Spleen (tissue), 7 donors: ENCODE results near the gene MSH5.

Experiments
- POLR2A ChIP-seq, 3 donors: fragments of 450-650 bp; IDR thresholded peaks; one replicate each; pipeline ENCODE4 v1.5.1; 2017; ENCODE audit warnings: antibody characterized with exemption in 3 of 3, mild to moderate bottlenecking in 1 of 3
- TF ChIP-seq, protein P1 (sequence below), 11 experiments: fragments of 200-600 bp in 7 of 11; fragments of 450-650 bp in 4 of 11; sonication (generic) in 4 of 11; IDR thresholded peaks in 8 of 11; conservative IDR thresholded peaks in 3 of 11; 1 replicate in 7 of 11; 2 replicates in 4 of 11; pipeline versions ENCODE4 v1.4.0 to v1.8.0; 2016 to 2021; ENCODE audit warnings: antibody characterized with exemption in 11 of 11, inconsistent platforms in 4 of 11, mild to moderate bottlenecking in 1 of 11
- donor health status: DM: no; HTN: no; CAD: no; lungs with moderate emphysema.
- donor health status: DM: no; HTN: no; CAD: no.
- donor health status: DM: no; HTN: no; CAD: no.

DNA sequence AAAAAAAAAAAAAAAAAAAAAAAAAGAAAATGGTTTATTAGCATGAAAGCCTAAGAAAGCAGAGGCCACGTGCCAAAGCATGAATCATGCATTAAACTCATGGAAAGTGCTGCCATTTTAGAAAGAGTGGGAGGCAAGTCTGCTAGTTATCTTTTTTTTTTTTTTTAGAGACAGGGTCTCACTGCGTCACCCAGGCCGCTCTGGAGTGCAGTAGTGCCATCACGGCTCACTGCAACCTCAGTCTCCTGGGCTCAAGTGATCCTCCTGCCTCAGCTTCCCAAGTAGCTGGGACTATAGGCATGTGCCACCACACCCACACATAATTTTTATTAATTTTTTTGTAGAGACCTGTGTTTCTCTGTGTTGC, 32.2 kb downstream of the MSH5 start:
- TF ChIP-seq, protein P1, sequence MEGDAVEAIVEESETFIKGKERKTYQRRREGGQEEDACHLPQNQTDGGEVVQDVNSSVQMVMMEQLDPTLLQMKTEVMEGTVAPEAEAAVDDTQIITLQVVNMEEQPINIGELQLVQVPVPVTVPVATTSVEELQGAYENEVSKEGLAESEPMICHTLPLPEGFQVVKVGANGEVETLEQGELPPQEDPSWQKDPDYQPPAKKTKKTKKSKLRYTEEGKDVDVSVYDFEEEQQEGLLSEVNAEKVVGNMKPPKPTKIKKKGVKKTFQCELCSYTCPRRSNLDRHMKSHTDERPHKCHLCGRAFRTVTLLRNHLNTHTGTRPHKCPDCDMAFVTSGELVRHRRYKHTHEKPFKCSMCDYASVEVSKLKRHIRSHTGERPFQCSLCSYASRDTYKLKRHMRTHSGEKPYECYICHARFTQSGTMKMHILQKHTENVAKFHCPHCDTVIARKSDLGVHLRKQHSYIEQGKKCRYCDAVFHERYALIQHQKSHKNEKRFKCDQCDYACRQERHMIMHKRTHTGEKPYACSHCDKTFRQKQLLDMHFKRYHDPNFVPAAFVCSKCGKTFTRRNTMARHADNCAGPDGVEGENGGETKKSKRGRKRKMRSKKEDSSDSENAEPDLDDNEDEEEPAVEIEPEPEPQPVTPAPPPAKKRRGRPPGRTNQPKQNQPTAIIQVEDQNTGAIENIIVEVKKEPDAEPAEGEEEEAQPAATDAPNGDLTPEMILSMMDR (IDR thresholded peaks at IDR 0.05 in 8 of 11, conservative IDR thresholded peaks at IDR 0.05 in 3 of 11): no peak
- no peak for TF ChIP-seq POLR2A (IDR thresholded peaks at IDR 0.05)
